Brain microvascular endothelial cell (primary cell): ENCODE data around the gene LRRC7.
A peak's percentile ranks its signal among the peaks of the same experiment; 100 is the strongest.

ENCODE experiments used
- DNase-seq: peaks from one replicate; pipeline ENCODE4 v3.0.0-alpha.2; 2020
- H3K27ac ChIP-seq: fragments of 250-450 bp; sonication (Bioruptor Pico); 2 replicates; pipeline ENCODE4 v1.5.1; 2020; ENCODE audit warnings: mild to moderate bottlenecking, moderate library complexity
- H3K27me3 ChIP-seq: fragments of 250-450 bp; sonication (Bioruptor Pico); replicated peaks from 2 replicates; pipeline ENCODE4 v1.5.1; 2020; ENCODE audit warnings: mild to moderate bottlenecking
- H3K36me3 ChIP-seq: fragments of 250-450 bp; sonication (Bioruptor Pico); replicated peaks from 2 replicates; pipeline ENCODE4 v1.5.1; 2020; ENCODE audit warnings: mild to moderate bottlenecking
- H3K4me3 ChIP-seq: 2 replicates; pipeline ENCODE4 v1.5.1; 2011; ENCODE audit warnings: low read depth, mild to moderate bottlenecking, control low read depth, low read length, moderate library complexity
- CTCF ChIP-seq: IDR thresholded peaks from 2 replicates; pipeline ENCODE4 v1.5.1; 2011; ENCODE audit warnings: low read depth, mild to moderate bottlenecking, moderate library complexity, low read length, control low read depth, inconsistent platforms; ENCODE audit errors: missing control alignments
- in situ Hi-C: cut with HindIII; loops from 2 replicates; pipeline ENCODE4 v1.10.0; 2017; ENCODE audit warnings: low sequenced_read_pairs, low pct_ligation_motif_present

The LRRC7 gene

GRCh38 chr1:69985901-69986439, 418.2 kb downstream of the LRRC7 start:
- H3K27me3 ChIP-seq, result no peaks in the 10 kb centered on the region
- TF ChIP-seq CTCF, result no peak
- no peak overlapping the region for H3K27ac ChIP-seq
- DNase-seq, result no peak
- no peak overlapping the region for H3K4me3 ChIP-seq
- H3K36me3 ChIP-seq, result no peaks in the 10 kb centered on the region
- in situ Hi-C loops, result no loop called here

- no peaks in the 10 kb centered on the region for H3K27me3 ChIP-seq
- H3K27ac ChIP-seq, result no peak overlapping the region
- no peak overlapping the region for H3K4me3 ChIP-seq
- no peak for DNase-seq
- no peak for TF ChIP-seq CTCF
- in situ Hi-C loops, result no loop called here
- no peaks in the 10 kb centered on the region for H3K36me3 ChIP-seq
Measured at GRCh38 chr1:69987881-69988280, 420.2 kb downstream of the LRRC7 start.

GRCh38 chr1:69991644-69992043, 423.9 kb downstream of the LRRC7 start:
- H3K27ac ChIP-seq, result no peak overlapping the region
- H3K27me3 ChIP-seq, result no peaks in the 10 kb centered on the region
- in situ Hi-C loops, result no loop called here

GRCh38 chr1:69992594-69992993, 424.9 kb downstream of the LRRC7 start:
- in situ Hi-C loops, result no loop called here
- TF ChIP-seq CTCF, result no peak
- no peak overlapping the region for H3K27ac ChIP-seq
- H3K36me3 ChIP-seq, result no peaks in the 10 kb centered on the region
- no peak overlapping the region for H3K4me3 ChIP-seq
- DNase-seq, result no peak
- H3K27me3 ChIP-seq, result no peaks in the 10 kb centered on the region

More at GRCh38 chr1:69991644-69992043, 423.9 kb downstream of the LRRC7 start:
- H3K36me3 ChIP-seq, result no peaks in the 10 kb centered on the region
- TF ChIP-seq CTCF, result no peak
- DNase-seq, result peak; percentile 34
- H3K4me3 ChIP-seq, result no peak overlapping the region

- Histone ChIP-seq H3K27me3 (no peaks in the 10 kb centered on the region), H3K36me3 (no peaks in the 10 kb centered on the region), H3K4me3 (no peak overlapping the region), H3K27ac (no peak overlapping the region)
- in situ Hi-C loops, result no loop called here
- no peak for DNase-seq
- no peak for TF ChIP-seq CTCF
Measured at GRCh38 chr1:69993810-69994209, 426.1 kb downstream of the LRRC7 start.

GRCh38 chr1:69994241-69994640, 426.5 kb downstream of the LRRC7 start:
- H3K27ac ChIP-seq, result no peak overlapping the region
- no peak overlapping the region for H3K4me3 ChIP-seq
- no peaks in the 10 kb centered on the region for H3K27me3 ChIP-seq
- DNase-seq, result no peak
- TF ChIP-seq CTCF, result no peak
- in situ Hi-C loops, result no loop called here
- no peaks in the 10 kb centered on the region for H3K36me3 ChIP-seq
